Muscle layer of colon (tissue), 2 donors: ENCODE results near the gene FRAS1.
"Not testable (repeated sequence)": the region's sequence is repeated elsewhere in the genome, so short reads cannot be mapped to it uniquely, and the experiment has no call there.

Source experiments
- H3K27ac ChIP-seq: one replicate; pipeline ENCODE4 v1.7.0; 2013; ENCODE audit warnings: low read depth, mild to moderate bottlenecking, low read length, moderate library complexity
- H3K27me3 ChIP-seq, 2 donors: one replicate each; pipeline ENCODE4 v1.7.0; 2013; ENCODE audit warnings: low read length in 2 of 2, mild to moderate bottlenecking in 2 of 2; ENCODE audit not compliant: insufficient read depth in 2 of 2, control insufficient read depth in 1 of 2
- H3K36me3 ChIP-seq: one replicate; pipeline ENCODE4 v1.7.0; 2013; ENCODE audit warnings: mild to moderate bottlenecking, low read length; ENCODE audit not compliant: insufficient read depth
- H3K4me1 ChIP-seq: one replicate; pipeline ENCODE4 v1.7.0; 2013; ENCODE audit warnings: mild to moderate bottlenecking, low read length; ENCODE audit not compliant: insufficient read depth
- H3K4me3 ChIP-seq, 2 donors: one replicate each; pipeline ENCODE4 v1.7.0; 2013; ENCODE audit warnings: low read length in 2 of 2, low read depth in 1 of 2, mild to moderate bottlenecking in 1 of 2, moderate library complexity in 1 of 2
- H3K9ac ChIP-seq: one replicate; pipeline ENCODE4 v1.7.0; 2013; ENCODE audit warnings: low read length
- H3K9me3 ChIP-seq: one replicate; pipeline ENCODE4 v1.7.0; 2013; ENCODE audit warnings: mild to moderate bottlenecking, low read length
- donor health status: abdominal sarcoma.
- donor health status: Adenocarcinoma of cecum.

Gene FRAS1

DNA sequence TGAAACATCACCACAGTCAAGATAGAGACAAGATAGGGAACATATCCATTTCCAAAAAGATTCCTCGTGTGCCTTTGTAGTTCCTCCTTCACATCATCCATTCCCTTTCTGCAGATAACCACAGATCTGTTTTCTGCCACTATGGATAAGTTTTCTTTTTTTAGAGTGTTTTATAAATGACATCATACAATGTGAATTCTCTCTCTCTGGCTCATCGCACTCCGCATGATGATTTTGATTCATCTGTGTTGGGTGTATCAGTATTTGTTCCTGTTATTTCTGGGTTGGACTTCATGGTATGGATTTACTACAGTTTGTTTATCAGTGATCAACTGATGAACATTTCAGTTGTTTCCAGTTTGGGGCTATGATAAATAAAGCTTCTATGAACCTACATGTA, 471.2 kb downstream of the FRAS1 start:
- H3K4me1 ChIP-seq = no peaks in the 10 kb centered on the region
- H3K27me3 ChIP-seq = no peaks in the 10 kb centered on the region
- no peak overlapping the region for H3K9ac ChIP-seq
- no peak overlapping the region for H3K27ac ChIP-seq
- H3K4me3 ChIP-seq = no peak overlapping the region
- H3K9me3 ChIP-seq = no peaks in the 10 kb centered on the region
- H3K36me3 ChIP-seq = no peaks in the 10 kb centered on the region

DNA sequence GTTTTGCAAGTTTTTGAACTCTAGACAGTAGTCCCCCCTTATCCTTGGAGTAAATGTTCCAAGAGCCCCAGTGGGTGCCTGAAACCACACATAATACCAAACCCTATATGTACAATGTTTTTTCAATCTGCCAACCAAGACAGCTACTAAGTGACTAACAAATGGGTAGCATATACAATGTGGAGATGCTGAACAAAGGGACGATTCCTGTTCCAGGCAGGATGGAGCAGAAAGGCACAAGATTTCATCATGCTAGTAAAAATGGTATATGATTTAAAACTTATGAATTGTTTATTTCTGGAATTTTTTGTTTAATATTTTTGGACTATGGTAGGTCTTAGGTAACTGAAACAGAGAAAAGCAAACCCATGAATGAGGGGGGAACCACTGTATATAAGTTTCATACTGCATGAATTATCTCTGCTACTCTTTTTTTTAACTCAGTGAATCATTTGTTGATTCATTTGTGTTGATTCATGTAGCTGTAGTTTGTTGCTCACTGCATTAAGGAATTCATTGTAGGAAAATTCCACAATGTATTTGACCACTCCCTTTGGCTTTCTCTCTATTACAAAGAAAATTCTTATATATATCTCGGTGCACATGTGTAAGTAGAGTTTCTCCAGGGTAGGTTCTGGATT, 472.6 kb downstream of the FRAS1 start:
- no peak overlapping the region for H3K27ac ChIP-seq
- H3K27me3 ChIP-seq = no peaks in the 10 kb centered on the region
- H3K4me1 ChIP-seq = no peaks in the 10 kb centered on the region
- no peak overlapping the region for H3K9ac ChIP-seq
- no peaks in the 10 kb centered on the region for H3K36me3 ChIP-seq
- no peak overlapping the region for H3K4me3 ChIP-seq
- H3K9me3 ChIP-seq = no peaks in the 10 kb centered on the region

DNA sequence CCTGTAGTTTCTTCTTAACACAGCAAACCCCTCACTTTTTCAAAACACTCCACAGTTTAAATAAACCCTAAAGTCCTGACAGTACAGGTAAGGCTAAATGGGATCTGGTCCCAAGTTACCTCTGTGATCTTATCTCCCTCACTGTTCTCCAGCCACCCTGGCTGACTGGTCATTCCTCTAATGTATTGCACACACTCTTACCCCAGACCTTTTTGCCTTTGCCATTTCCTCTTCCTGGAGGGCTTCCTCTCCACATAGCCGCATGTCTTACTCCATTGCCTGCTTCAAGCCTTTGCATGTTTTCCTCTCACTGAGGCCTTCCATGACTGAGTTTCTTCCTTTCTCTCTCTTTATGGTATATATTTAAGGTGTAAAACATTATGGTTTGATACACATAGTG, 474.9 kb downstream of the FRAS1 start:
- no peak overlapping the region for H3K9ac ChIP-seq
- no peak overlapping the region for H3K27ac ChIP-seq
- no peaks in the 10 kb centered on the region for H3K27me3 ChIP-seq
- no peak overlapping the region for H3K4me3 ChIP-seq
- H3K9me3 ChIP-seq = no peaks in the 10 kb centered on the region
- H3K36me3 ChIP-seq = no peaks in the 10 kb centered on the region
- H3K4me1 ChIP-seq = no peaks in the 10 kb centered on the region

- H3K9ac ChIP-seq = no peak overlapping the region
- no peaks in the 10 kb centered on the region for H3K27me3 ChIP-seq
- H3K9me3 ChIP-seq = no peaks in the 10 kb centered on the region
- no peak overlapping the region for H3K4me3 ChIP-seq
- no peaks in the 10 kb centered on the region for H3K36me3 ChIP-seq
- no peak overlapping the region for H3K27ac ChIP-seq
- H3K4me1 ChIP-seq = no peaks in the 10 kb centered on the region
These were observed 476.7 kb downstream of the FRAS1 start for GRCh38 chr4:78533854-78534253.

GRCh38 chr4:78534286-78534955, 477.3 kb downstream of the FRAS1 start:
- no peak overlapping the region for H3K9ac ChIP-seq
- H3K4me1 ChIP-seq = no peaks in the 10 kb centered on the region
- H3K36me3 ChIP-seq = no peaks in the 10 kb centered on the region
- H3K27ac ChIP-seq = no peak overlapping the region
- H3K9me3 ChIP-seq = no peaks in the 10 kb centered on the region
- no peaks in the 10 kb centered on the region for H3K27me3 ChIP-seq
- H3K4me3 ChIP-seq = no peak overlapping the region

DNA sequence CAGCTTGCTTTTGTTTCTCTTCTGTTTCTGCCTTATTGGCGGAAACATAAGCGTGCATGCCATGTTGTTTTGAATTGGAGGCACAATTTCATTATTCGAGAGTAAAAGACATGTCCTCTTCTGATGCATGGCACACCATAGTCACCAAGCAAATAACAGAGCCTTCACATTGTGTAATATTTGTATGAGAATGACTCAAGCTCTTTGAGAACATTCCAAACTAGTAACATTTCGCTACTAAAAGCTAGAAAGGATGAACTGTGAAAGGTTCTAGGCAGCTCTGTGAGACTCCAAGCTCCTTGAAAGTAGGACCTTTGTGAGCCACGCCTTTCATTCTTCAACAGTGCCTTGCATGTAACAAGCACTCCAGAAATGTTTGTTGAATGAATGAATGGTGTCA, 485.2 kb downstream of the FRAS1 start:
- Histone ChIP-seq H3K9me3 (no peaks in the 10 kb centered on the region), H3K4me3 (no peak overlapping the region), H3K36me3 (no peaks in the 10 kb centered on the region), H3K9ac (no peak overlapping the region), H3K27ac (no peak overlapping the region), H3K27me3 (no peaks in the 10 kb centered on the region), H3K4me1 (peaks cover 13% of the 10 kb centered on the region)

DNA sequence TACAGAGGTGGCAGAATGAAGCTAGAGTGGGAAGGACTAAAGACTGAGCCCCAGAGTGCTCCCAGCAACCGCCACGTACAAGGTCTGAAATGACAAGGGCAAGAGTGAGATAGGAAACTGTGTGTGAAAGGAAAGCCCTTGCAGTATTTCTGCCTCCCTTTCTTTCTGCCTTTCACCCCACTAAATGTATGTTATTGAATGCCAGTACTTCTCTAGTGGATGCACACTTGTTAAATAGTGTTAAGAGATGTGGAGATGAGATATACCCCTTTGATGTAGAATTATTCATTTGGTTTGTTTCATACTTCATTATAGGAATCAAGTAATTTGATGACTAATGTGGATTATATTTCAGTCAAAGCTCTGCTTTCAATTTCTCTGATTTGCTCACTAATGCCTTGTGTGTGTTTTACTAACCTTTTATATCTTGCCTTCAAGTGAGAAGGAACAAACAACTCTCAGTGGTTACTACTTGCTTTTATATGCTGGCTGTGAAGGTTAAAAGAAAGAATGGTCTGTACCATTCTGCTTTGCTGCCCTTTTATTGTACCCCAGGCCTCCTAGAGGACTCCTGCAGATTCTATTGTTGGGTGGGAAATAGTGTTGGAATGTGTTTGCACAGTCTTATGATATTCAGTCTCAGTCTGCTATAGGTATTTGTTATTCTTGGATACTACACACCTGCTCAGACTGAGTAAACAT, 486.5 kb downstream of the FRAS1 start:
- Histone ChIP-seq H3K9ac (no peak overlapping the region), H3K9me3 (no peaks in the 10 kb centered on the region), H3K4me3 (no peak overlapping the region), H3K4me1 (peaks cover 13% of the 10 kb centered on the region), H3K27me3 (no peaks in the 10 kb centered on the region), H3K27ac (no peak overlapping the region), H3K36me3 (no peaks in the 10 kb centered on the region)

DNA sequence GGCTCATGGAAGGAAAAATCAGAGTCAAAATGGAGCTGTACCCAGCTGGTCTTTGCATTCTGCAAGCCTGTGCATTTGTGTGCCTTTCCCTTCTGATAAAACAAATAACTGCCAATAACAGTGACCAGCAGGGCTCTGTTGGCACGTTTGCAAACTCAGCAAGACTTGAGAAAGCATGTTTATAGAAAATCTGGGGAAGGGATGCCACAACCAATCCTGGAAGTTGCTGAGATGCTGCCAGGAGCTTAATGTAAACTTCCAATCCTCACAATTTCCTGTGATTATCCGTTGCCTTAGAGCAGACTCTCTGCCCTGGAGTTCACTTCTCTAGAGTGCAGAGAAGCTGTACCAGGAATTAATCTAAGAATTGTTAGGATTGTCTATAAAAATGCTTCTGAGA, 487.6 kb downstream of the FRAS1 start:
- H3K9me3 ChIP-seq = no peaks in the 10 kb centered on the region
- no peaks in the 10 kb centered on the region for H3K27me3 ChIP-seq
- H3K36me3 ChIP-seq = no peaks in the 10 kb centered on the region
- no peak overlapping the region for H3K9ac ChIP-seq
- peaks cover 13% of the 10 kb centered on the region for H3K4me1 ChIP-seq
- H3K27ac ChIP-seq = no peak overlapping the region
- H3K4me3 ChIP-seq = no peak overlapping the region

DNA sequence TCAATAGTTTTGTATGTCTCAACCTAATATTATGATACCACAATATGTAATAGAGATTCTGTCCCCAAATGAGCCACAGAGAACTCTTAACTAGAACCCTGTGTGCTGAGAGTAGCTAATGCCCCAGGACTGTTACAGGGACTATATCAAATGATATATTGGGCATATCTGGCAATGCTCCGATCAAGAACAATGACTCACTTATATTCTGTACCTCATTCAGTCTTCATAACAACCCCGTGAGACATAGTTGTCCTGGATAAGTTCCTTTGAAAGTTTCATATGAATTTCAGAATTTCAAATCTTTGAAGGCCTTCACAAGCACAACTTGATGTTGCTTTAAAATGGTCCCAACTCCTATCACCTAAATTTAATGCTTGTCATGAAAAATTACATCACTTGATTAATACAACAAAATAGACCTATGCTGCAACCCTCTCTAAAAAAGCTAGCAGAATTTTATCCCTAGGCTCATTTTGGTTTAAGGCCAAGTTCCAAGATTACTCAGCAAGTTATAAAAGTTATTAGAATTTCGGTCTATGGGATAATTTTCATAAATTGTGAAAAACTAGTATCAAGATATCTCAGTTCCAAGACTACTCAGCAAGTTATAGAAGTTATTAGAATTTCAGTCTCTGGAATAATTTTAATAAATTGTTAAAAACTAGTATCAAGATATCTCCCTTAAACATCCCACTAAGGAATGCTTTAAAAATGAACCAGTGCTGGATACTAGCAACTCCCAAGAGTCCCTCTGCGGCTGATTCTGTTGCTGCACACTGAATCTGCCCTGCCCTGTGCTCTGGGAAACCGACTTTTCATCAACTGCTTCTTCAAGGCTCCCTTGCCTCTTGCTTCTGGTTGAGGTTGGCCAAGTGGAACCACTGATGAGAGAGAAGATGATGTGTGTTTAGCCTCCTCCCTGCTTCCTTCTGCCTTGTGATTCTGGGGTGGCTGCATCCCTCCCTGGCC, 488.4 kb downstream of the FRAS1 start:
- H3K36me3 ChIP-seq = no peaks in the 10 kb centered on the region
- H3K4me1 ChIP-seq = peaks cover 13% of the 10 kb centered on the region
- H3K4me3 ChIP-seq = no peak overlapping the region
- no peaks in the 10 kb centered on the region for H3K9me3 ChIP-seq
- no peak overlapping the region for H3K27ac ChIP-seq
- no peaks in the 10 kb centered on the region for H3K27me3 ChIP-seq
- H3K9ac ChIP-seq = no peak overlapping the region

DNA sequence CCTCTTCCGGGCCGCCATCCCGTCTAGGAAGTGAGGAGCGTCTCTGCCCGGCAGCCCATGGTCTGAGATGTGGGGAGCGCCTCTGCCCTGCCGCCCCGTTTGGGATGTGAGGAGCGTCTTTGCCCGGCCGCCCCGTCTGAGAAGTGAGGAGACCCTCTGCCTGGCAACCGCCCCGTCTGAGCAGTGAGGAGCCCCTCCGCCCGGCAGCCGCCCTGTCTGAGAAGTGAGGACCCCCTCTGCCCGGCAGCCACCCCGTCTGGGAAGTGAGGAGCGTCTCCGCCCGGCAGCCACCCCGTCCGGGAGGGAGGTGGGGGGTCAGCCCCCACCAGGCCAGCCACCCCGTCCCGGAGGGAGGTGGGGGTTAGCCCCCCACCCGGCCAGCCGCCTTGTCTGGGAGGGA, 490.8 kb downstream of the FRAS1 start:
- H3K27me3 ChIP-seq, H3K4me3 ChIP-seq, H3K9ac ChIP-seq, H3K9me3 ChIP-seq, H3K36me3 ChIP-seq, H3K27ac ChIP-seq: not testable (repeated sequence)
- peaks cover 17% of the 10 kb centered on the region for H3K4me1 ChIP-seq

DNA sequence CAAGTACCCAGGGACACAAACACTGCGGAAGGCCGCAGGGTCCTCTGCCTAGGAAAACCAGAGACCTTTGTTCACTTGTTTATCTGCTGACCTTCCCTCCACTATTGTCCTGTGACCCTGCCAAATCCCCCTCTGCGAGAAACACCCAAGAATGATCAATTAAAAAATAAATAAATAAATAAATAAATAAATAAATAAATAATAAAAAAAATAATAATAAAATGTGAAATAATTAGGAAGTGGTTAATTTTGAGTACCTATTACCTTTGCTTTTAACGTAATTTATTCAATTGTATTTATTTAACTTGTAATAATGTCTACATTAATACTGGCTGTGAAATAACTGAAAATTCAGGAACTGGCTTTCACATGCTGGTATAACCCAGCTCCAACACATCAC, 491.8 kb downstream of the FRAS1 start:
- not testable (repeated sequence) for H3K4me3 ChIP-seq, H3K27ac ChIP-seq, H3K27me3 ChIP-seq, H3K36me3 ChIP-seq, H3K9me3 ChIP-seq, H3K9ac ChIP-seq
- H3K4me1 ChIP-seq = peaks cover 17% of the 10 kb centered on the region
